ENCODE data around the gene FRMD4A. TPM values are rescaled to one million over a fixed set of nuclear protein-coding genes. Genes with fewer than 3 reads are reported as not detected.
"Not testable (repeated sequence)": the region's sequence is repeated elsewhere in the genome, so short reads cannot be mapped to it uniquely, and the experiment has no call there.

FRMD4A gene
- total RNA-seq, 1 donor from 2014 or later, result 34.6 TPM

DNA sequence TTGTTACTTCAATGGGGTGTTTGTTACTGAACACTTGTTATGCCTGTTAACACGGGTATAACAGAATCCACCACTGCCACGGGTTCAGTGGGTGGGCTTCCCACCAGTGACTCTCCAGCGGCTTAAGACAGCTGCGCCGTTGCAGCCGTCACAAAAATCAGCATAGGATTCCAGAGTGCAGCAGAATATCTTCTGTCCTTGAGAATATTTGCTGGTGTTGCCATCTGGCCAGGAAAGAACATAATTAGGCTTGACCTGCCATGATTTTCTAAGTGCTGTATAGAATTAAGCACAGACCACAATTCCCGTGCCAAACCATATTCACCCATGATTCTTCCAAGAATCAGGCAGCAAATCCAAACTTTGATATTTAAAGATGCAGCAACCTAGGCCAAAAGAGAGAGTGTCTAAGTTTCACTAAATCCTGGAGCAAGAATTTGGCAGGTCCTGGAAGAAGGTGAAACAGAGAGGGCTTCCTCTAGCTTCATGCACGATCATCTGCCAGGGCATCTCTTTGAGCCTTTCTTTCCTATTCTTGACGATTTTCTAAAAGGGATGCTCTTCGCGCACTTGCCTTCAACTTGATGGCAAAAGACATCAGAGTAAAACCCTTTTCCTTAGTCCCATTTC lies 95.0 kb downstream of the FRMD4A start:
- no peak for DNase-seq (ENCODE audit: low read depth)
- TF ChIP-seq, protein P1, sequence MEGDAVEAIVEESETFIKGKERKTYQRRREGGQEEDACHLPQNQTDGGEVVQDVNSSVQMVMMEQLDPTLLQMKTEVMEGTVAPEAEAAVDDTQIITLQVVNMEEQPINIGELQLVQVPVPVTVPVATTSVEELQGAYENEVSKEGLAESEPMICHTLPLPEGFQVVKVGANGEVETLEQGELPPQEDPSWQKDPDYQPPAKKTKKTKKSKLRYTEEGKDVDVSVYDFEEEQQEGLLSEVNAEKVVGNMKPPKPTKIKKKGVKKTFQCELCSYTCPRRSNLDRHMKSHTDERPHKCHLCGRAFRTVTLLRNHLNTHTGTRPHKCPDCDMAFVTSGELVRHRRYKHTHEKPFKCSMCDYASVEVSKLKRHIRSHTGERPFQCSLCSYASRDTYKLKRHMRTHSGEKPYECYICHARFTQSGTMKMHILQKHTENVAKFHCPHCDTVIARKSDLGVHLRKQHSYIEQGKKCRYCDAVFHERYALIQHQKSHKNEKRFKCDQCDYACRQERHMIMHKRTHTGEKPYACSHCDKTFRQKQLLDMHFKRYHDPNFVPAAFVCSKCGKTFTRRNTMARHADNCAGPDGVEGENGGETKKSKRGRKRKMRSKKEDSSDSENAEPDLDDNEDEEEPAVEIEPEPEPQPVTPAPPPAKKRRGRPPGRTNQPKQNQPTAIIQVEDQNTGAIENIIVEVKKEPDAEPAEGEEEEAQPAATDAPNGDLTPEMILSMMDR (conservative IDR thresholded peaks at IDR 0.05; ENCODE audit: low read depth, low read length), result no peak
- no peak overlapping the region for H3K4me3 ChIP-seq (ENCODE audit: low read depth, low read length)

DNA sequence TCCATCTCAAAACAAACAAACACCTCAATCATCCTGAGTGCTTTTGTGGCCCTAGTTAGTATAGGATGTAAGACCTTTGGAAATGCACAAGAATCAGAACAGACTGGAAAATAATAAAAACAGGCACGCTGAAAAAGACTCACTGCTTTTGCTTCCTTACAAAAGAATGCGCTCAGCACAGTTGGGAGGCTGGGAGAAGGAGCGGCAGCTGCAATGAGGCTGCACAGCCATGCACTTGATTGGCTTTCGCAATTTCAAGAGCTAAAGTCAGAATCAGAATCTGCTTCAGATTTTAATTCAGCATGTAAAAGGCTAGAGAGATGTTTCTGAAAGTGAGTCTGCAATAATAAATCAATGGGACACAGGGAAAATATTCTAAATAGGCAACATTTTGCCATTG lies 97.2 kb downstream of the FRMD4A start:
- TF ChIP-seq, protein P1 (conservative IDR thresholded peaks at IDR 0.05; ENCODE audit: low read depth, low read length), result no peak
- H3K4me3 ChIP-seq (ENCODE audit: low read depth, low read length), result no peak overlapping the region
- DNase-seq (ENCODE audit: low read depth), result no peak

DNA sequence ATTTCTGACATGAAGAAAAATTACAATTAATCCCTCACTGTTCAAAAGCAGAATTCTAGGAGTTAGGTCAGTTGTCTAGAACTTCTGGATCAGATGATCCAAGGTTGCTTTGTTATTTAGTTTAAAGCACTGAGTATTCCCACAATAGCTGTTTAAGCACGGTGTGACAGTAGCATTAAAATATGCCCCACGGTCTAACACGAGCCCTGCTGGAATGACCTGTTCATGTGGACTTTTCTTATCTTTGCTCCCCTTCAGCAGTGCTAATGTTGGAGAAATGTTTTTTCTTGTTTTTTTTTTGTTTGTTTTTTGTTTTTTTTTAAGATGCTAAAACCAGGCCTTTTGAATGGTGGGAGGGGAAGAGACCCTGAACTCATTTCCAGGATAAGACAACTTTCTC lies 101.9 kb downstream of the FRMD4A start:
- H3K4me3 ChIP-seq (ENCODE audit: low read depth, low read length); DNase-seq (ENCODE audit: low read depth): not testable (repeated sequence)

DNA sequence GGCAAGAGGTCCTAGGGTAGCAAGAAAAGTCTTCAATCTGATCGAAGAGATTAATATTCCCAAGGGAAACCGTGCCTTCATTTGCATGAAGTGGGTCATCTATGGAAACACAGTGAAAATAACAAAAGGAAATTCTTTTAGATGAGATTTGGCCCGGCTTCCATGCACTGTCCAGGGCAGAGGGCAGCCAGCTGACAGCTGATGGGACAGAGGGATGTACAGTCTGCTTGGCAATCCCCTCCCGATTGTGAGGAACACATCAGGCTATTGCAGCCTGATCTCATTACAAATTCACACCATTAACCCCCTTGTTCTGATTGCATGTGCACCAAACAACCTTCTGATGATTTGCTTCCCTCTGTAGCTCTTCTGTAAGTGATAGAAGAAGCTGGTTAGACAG lies 105.3 kb downstream of the FRMD4A start:
- TF ChIP-seq, protein P1 (conservative IDR thresholded peaks at IDR 0.05; ENCODE audit: low read depth, low read length), result no peak
- no peak overlapping the region for H3K4me3 ChIP-seq (ENCODE audit: low read depth, low read length)
- no peak for DNase-seq (ENCODE audit: low read depth)

DNA sequence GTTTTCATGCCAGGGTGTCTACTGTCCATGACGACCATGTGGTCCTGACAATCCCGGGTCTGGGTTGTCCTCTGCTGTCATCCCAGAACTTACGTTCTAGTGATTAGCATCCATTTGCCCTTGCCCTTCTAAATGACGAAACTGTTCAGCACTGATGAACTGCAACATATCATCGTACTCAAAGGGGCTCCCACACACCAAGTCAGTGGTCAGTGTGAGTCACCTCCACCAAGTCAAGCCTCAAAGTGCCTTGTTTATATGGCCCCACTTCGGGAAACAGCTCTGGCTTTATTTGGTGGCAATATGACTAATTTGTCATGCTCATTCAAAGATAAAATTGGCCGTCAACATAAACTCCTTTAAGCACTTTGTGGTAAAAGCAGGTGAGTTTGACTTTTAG lies 110.7 kb downstream of the FRMD4A start:
- H3K4me3 ChIP-seq (ENCODE audit: low read depth, low read length), result no peak overlapping the region
- TF ChIP-seq, protein P1 (conservative IDR thresholded peaks at IDR 0.05; ENCODE audit: low read depth, low read length), result no peak
- DNase-seq (ENCODE audit: low read depth), result no peak

DNA sequence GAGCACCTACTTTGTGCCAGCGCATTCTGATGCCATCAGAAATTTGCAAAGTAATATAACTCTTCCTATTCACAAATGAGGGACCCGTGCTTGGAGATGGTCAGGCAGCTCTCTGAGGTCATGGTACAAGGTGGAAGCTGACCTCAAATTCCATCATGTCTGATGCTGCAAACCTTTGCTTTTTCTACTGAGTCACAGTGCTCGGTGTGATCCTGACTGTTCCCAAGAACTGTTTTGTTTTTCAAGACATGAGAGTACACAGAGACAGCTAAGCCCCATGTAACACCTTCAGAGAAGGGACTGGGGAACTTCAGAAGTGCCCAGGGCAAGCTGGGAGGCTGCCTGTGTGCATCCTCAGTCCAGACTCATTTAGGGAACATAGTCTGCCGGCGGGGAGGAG lies 111.3 kb downstream of the FRMD4A start:
- no peak for DNase-seq (ENCODE audit: low read depth)

DNA sequence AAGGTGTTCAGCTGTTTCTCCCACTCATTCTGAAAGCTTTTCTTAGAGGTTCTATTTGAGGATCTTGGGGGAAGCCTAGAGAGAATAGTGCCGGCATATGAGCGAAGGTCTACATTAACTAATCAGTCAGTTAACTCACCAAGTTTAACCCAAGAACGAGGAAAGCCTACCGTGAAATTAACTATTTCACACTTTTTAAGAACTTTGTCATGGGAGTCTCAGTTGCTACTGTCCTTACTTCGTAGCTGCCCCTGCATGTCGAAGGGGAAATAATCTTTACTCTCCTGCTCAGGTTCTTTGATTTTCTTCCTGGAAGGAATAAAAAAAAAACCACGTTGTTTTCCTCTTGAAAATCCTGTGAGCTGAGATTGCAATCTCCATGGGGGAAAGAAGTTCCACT lies 115.1 kb downstream of the FRMD4A start:
- DNase-seq (ENCODE audit: low read depth), result no peak
- TF ChIP-seq, protein P1 (conservative IDR thresholded peaks at IDR 0.05; ENCODE audit: low read depth, low read length), result no peak
- H3K4me3 ChIP-seq (ENCODE audit: low read depth, low read length), result no peak overlapping the region

More for the DNA sequence above, 111.3 kb downstream of the FRMD4A start:
- TF ChIP-seq, protein P1 (conservative IDR thresholded peaks at IDR 0.05; ENCODE audit: low read depth, low read length), result no peak
- H3K4me3 ChIP-seq (ENCODE audit: low read depth, low read length), result no peak overlapping the region

DNA sequence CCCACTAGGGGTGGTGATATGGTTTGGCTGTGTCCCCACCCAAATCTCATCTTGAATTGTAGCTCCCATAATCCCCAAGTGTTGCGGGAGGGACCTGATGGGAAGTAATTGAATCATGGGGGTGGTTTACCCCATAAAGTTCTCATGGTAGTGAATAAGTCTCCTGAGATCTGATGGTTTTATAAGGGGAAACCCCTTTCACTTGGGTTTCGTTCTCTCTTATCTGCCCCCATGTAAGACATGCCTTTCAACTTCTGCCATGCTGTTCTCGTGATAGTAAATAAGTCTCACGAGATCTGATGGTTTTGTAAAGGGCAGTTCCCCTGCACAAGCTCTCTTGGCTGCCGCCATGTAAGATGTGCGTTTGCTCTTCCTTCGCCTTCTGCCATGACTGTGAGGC lies 117.0 kb downstream of the FRMD4A start:
- not testable (repeated sequence) for H3K4me3 ChIP-seq (ENCODE audit: low read depth, low read length); DNase-seq (ENCODE audit: low read depth)

Measured in epithelial cell of proximal tubule (primary cell).